Esophagus squamous epithelium (tissue), 5 donors: Measurements from ENCODE around the gene ZCCHC17. TPM values are rescaled to one million over a fixed set of nuclear protein-coding genes. Genes with fewer than 3 reads are reported as not detected.

ENCODE experiments used
- DNase-seq: peaks from one replicate; lab custom pipeline; 2025; lab: John Stamatoyannopoulos, UW
- H3K27ac ChIP-seq, 4 donors: fragments of 200-600 bp; sonication (generic); one replicate each; pipeline ENCODE4 v1.5.1; 2016 to 2019; ENCODE audit warnings: mild to moderate bottlenecking in 1 of 4
- H3K27me3 ChIP-seq, 4 donors: fragments of 200-600 bp; sonication (generic); 1 replicate in 3 of 4; 2 replicates in 1 of 4; pipeline versions ENCODE4 v1.5.1 to v1.6.0; 2017 to 2021; ENCODE audit warnings: antibody characterized with exemption in 1 of 4
- H3K36me3 ChIP-seq, 3 donors: fragments of 200-600 bp; sonication (generic); one replicate each; pipeline ENCODE4 v1.5.1; 2016 to 2019
- H3K4me1 ChIP-seq, 3 donors: fragments of 200-600 bp; sonication (generic); one replicate each; pipeline ENCODE4 v1.5.1; 2017 to 2019
- H3K4me3 ChIP-seq, 4 donors: fragments of 200-600 bp; sonication (generic); 1 replicate in 3 of 4; 2 replicates in 1 of 4; pipeline ENCODE4 v1.5.1; 2016 to 2019; ENCODE audit warnings: mild to moderate bottlenecking in 2 of 4, moderate library complexity in 1 of 4
- H3K9me3 ChIP-seq, 3 donors: fragments of 200-600 bp; sonication (generic); one replicate each; pipeline ENCODE4 v1.5.1; 2016 to 2019
- CTCF ChIP-seq, 6 experiments: fragments of 450-650 bp in 4 of 6; fragments of 200-600 bp in 2 of 6; sonication (generic) in 2 of 6; IDR thresholded peaks; one replicate each; pipeline ENCODE4 v1.5.1; 2016 to 2019; ENCODE audit warnings: antibody characterized with exemption in 6 of 6, mild to moderate bottlenecking in 4 of 6, moderate library complexity in 4 of 6
- POLR2A ChIP-seq, 4 donors: fragments of 450-650 bp; IDR thresholded peaks; one replicate each; pipeline ENCODE4 v1.6.1; 2017; ENCODE audit warnings: antibody characterized with exemption in 4 of 4, mild to moderate bottlenecking in 4 of 4, moderate library complexity in 3 of 4
- WGBS, 2 donors: methylation state at CpG; one replicate each; pipeline ENCODE4 v1.1.5; 2018; 5-methylcytosine and 5-hydroxymethylcytosine counted together
- intact Hi-C: fragments of 100-400 bp; cut with DNase I; formaldehyde crosslinking; loops from one replicate; pipeline ENCODE4 v1.15.0; 2022
- total RNA-seq, 4 donors: library from RNA; depleted of rRNA; stranded (reverse); fragments of >200 nt; gene quantifications; one replicate each; pipeline ENCODE4 v1.1.0, GENCODE V29; 2016
- donor health status: DM: yes; HTN: yes; CAD: no.

The ZCCHC17 gene
- total RNA-seq, 4 donors from 2014 or later: 11.5 to 22.5 (median 18.6) TPM

DNA sequence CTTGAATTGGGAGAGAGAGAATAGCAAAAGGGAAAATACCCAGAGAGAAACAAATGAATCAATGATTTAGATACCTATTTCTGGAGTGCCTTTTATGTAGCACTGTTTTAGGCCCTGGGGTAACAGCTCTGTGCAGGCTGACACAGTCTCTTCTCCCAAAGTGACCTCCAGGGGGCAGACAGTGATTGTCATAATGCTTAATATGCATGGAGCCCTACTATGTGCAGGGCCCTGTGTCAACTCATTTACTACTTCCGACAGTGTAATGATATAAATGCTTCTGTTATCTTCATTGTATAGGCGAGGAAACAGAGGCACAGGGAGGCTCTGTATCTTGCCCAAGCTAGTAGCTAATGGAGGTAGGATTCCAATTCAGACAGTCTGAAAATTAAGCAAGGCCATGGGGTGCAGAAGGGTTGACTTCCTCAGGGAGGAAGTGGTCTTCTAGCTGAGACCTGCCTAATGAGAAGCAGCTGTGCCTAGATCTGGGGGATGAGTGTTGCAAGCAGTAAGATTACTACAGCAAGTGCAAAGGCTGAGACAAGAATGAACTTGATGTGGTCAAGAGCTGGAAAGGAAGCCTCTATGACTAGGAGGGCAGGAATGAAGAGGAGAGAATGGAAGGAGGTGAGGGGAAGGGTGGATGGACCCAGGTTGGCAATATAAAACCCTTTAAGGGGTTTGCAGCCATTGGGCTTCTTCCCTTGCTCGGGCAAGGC lies 100.0 kb downstream of the ZCCHC17 start:
- Histone ChIP-seq H3K27ac (no peak overlapping the region), H3K9me3 (no peaks in the 10 kb centered on the region), H3K36me3 (no peaks in the 10 kb centered on the region), H3K27me3 (no peaks in the 10 kb centered on the region), H3K4me1 (peaks cover 8 to 21% (median 11%) of the 10 kb centered on the region in 3 donors), H3K4me3 (no peak overlapping the region)
- no peak for DNase-seq
- WGBS, 2 donors: 52 to 71% methylated on average over 2 to 3 of the region's 3 CpGs
- intact Hi-C loops: no loop called here
- TF ChIP-seq POLR2A (IDR thresholded peaks at IDR 0.05): no peak
- peak in 4 of 6 experiments; percentile 11 to 42 (median 14) for TF ChIP-seq CTCF (IDR thresholded peaks at IDR 0.05)

DNA sequence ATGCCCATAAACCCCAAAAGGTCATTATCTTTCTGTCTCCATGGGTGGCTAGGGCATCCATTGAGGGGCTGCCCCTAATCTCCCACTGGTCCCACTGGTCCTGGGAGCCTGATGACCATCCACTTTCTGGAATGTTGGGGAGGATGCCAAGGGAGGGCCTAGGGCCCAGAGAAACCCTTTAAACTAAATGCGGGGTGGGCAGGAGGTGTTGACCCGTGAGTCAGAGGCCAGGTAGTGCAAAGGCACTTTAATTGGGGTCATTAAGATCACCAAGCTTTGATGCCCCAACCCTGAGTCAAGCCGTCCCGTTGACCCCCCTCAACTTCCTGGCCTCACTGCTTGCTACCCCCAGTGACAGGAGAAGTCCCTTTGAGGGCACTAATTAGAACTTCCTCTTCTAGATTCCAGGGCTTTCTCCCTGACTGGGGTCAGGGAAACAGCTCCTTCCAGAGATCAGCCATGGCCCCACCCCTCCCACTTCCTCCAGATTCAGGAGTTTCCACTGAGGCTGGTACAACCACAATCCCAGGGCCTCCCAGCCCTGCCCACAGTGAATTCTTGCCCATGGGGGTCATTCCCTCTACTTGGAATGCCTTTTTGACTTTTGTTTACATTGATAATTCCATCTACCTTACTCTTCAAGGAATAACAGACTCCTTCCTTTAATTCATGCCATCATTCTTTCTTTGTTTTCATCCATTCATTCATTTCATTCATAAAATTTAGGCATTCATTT lies 100.7 kb downstream of the ZCCHC17 start:
- no peak for TF ChIP-seq CTCF (IDR thresholded peaks at IDR 0.05)
- TF ChIP-seq POLR2A (IDR thresholded peaks at IDR 0.05): no peak
- Histone ChIP-seq H3K4me3 (no peak overlapping the region), H3K9me3 (no peaks in the 10 kb centered on the region), H3K36me3 (no peaks in the 10 kb centered on the region), H3K4me1 (peaks cover 8 to 21% (median 11%) of the 10 kb centered on the region in 3 donors), H3K27ac (no peak overlapping the region), H3K27me3 (no peaks in the 10 kb centered on the region)
- intact Hi-C loops: no loop called here
- DNase-seq: no peak
- WGBS, 2 donors: 61 to 82% methylated on average over 3 to 4 of the region's 4 CpGs

DNA sequence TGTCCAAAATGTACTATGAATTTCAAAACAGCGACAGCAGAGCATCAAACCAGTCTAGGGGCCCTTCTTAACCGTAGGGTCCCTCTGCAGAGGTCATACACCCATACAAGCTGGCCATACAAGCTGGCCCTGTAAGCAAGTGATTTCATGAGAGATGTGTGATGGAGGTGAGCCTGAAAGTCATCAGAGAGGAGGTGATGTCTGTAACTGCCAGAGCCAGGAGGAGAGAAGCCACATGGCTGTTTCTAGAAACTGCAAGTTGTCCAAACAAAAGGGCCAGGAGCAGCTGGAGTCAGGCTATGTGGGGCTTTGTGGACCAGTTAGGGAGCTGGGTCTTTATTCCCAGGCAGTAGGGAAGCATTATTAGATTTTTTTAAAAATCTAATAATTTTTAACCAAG lies 101.4 kb downstream of the ZCCHC17 start:
- Histone ChIP-seq H3K9me3 (no peaks in the 10 kb centered on the region), H3K4me3 (no peak overlapping the region), H3K27me3 (no peaks in the 10 kb centered on the region), H3K4me1 (peaks cover 8 to 21% (median 11%) of the 10 kb centered on the region in 3 donors), H3K36me3 (no peaks in the 10 kb centered on the region), H3K27ac (no peak overlapping the region)
- intact Hi-C loops: no loop called here
- TF ChIP-seq POLR2A (IDR thresholded peaks at IDR 0.05) (no peak), CTCF (IDR thresholded peaks at IDR 0.05) (no peak)
- no peak for DNase-seq
- 86 to 92% methylated on average over 2 of the region's 2 CpGs for whole genome bisulfite sequencing, 2 donors

DNA sequence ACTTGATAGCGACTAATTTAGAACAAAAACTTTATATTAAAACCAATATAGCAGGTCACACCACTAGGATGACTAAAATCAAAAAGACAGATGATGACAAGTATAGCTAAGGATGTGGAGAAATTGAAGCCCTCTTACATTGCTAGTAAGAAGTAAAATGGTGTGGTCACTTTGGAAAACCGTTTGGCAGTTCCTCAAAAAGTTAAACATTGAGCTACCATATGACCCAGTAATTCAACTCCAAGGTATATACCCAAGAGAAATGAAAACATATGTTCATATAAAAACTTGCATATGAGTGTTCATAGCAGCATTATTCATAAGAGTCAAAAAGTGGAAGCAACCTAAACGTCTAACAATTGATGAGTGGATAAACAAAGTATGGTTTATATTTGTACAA lies 103.1 kb downstream of the ZCCHC17 start:
- H3K36me3 ChIP-seq: no peaks in the 10 kb centered on the region
- 40 to 44% methylated on average over 3 of the region's 3 CpGs for WGBS, 2 donors
- H3K4me1 ChIP-seq: peaks cover under 1 to 12% (median 4%) of the 10 kb centered on the region in 3 donors
- H3K27ac ChIP-seq: no peak overlapping the region
- H3K27me3 ChIP-seq: no peaks in the 10 kb centered on the region
- TF ChIP-seq POLR2A (IDR thresholded peaks at IDR 0.05): no peak
- TF ChIP-seq CTCF (IDR thresholded peaks at IDR 0.05): no peak
- H3K9me3 ChIP-seq: no peaks in the 10 kb centered on the region
- no peak for DNase-seq
- intact Hi-C loops: no loop called here
- no peak overlapping the region for H3K4me3 ChIP-seq

- Histone ChIP-seq H3K9me3 (no peaks in the 10 kb centered on the region), H3K27ac (no peak overlapping the region), H3K4me3 (no peak overlapping the region), H3K27me3 (no peaks in the 10 kb centered on the region), H3K36me3 (no peaks in the 10 kb centered on the region), H3K4me1 (peaks cover 0 to 12% (median 3%) of the 10 kb centered on the region in 3 donors)
- no peak for DNase-seq
- intact Hi-C loops: no loop called here
- WGBS, 2 donors: 30 to 37% methylated on average over 3 of the region's 3 CpGs
- no peak for TF ChIP-seq CTCF (IDR thresholded peaks at IDR 0.05)
- no peak for TF ChIP-seq POLR2A (IDR thresholded peaks at IDR 0.05)
Measured at GRCh38 chr1:31400393-31400792, 103.6 kb downstream of the ZCCHC17 start.
